NCI-H1930 (cell line): ENCODE data around the gene MAP3K4.

Experiments used
- DNase-seq, 2 experiments: peaks; one replicate each; lab custom pipeline; 2025; lab: John Stamatoyannopoulos, UW

Gene MAP3K4

GRCh38 chr6:161037873-161038228 is 46.3 kb downstream of the MAP3K4 start:
- no peak for DNase-seq

- DNase-seq = no peak
Observed at GRCh38 chr6:161038229-161039031, 46.9 kb downstream of the MAP3K4 start.

GRCh38 chr6:161041274-161041673 is 49.7 kb downstream of the MAP3K4 start:
- no peak for DNase-seq

GRCh38 chr6:161044335-161044734 is 52.8 kb downstream of the MAP3K4 start:
- DNase-seq = no peak

GRCh38 chr6:161048641-161049040 is 57.1 kb downstream of the MAP3K4 start:
- no peak for DNase-seq

DNA sequence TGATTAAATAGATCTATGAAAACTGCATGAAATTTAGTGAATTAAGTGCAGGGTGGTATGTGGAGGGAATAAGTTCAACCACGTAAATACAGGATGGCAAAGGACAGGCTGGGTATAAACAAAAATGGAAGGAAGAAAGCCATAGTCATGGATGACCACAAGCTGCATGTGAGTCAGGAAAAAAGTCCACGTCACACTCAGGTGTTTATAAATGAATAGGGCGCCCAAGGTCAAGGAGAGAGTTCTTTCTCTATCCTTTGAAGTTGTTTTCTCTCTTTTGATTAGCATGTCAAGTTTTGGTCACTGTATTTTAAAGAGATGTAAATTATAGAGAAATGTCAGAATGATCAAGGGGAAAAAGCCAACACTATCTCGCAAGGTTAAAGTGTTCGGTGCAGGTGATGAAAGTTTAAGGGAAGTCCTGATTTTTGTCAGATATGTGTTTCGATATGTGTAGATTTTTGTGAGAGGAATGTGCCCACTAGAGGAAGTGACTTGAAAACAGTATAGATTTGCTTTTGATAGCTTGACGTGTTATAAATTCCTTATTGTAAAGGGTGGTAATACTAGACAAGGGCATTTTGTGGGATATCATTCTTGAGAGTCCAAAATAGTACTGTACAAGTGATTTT is 58.7 kb downstream of the MAP3K4 start:
- no peak for DNase-seq

GRCh38 chr6:161053103-161053502 is 61.5 kb downstream of the MAP3K4 start:
- no peak for DNase-seq

DNA sequence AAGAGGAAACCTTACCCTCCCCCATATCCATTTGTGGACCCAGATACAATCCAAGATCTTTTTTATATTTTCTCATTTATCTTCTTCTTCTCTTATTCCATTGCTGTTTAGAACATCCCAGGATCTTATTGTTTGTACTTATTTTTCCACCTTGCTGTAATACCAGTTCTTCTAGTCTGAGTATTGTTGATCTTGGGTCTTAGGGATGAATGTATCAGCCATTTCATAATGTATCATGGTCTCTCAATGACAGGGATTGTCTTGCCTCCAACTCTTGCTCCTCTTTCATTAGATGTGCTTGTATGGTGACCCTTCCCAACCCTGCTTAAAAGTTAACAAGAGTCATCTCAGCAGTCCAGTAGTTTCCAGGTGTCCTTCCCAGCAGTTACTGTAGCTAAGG is 63.3 kb downstream of the MAP3K4 start:
- DNase-seq = no peak

- no peak for DNase-seq
Observed at GRCh38 chr6:161056451-161056850, 64.9 kb downstream of the MAP3K4 start.

DNA sequence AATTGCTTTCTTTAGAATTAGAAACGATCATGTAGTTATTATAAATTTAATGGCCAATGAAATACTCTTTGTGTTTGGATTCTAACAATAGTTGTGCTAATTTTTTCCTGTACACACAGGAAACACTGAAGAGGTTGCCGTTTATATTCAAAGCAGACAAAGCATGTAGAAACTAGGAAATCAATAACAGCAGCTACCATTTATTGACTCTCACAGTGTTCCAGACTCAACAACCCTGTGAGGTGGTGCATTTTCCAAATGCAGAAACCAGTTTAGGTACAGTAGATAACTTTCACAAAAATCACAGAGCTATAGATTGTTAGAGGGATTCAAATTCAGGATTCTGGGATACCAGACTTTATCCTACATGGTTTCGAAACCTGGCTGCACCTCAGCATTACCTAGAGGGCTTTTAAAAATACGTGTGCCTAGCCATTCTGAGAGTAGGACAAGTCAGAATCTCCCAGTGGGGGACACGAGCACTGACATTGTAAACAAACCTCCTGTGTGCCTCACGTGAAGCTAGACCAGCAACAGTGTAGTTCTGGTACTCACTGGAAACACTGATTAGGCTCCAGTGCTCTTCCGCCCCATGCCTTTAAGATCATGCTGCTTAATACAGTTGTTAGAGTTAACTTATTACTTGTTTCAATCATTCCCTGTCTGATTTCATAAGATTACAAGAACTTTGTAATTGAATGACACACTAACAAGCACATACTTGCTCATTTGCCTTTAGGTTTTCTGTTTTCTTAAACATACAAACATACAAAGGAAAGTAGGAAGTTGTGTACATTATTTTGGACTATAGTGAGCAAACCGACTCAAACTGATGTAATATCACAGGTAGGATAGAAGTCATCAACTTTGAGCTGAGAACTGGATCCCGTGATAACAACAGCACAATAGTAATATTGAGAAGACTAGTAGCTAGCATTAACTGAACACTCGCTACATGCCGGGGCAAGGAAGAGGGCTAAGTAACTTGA is 65.8 kb downstream of the MAP3K4 start:
- DNase-seq = no peak

GRCh38 chr6:161058741-161059140 is 67.2 kb downstream of the MAP3K4 start:
- DNase-seq = no peak

- DNase-seq = no peak
Observed at GRCh38 chr6:161061576-161061975, 70.0 kb downstream of the MAP3K4 start.

GRCh38 chr6:161064915-161065314 is 73.3 kb downstream of the MAP3K4 start:
- no peak for DNase-seq

DNA sequence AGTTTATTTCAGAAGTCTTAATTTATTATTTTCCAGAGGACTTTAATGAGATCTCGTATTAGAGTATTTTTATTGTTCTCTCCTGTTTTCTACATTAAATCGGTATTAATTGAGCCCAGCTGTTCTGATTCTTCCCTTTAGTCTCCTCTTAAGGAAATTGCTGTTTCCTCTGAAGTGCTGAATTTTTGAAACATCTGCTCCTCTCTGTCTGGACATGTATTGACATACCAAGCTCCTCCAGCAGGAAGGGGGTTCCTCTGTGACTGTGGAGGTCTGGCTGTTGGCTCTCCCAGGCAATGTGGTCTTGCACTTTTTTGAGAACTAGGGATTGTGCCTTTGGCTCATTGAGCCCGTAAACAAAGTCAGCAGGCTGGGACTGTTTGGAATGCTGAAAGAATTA is 74.9 kb downstream of the MAP3K4 start:
- DNase-seq = no peak

- peak; percentile 5 to 30 for DNase-seq
Observed at GRCh38 chr6:161067749-161068148, 76.2 kb downstream of the MAP3K4 start.

- no peak for DNase-seq
Observed at GRCh38 chr6:161068321-161068741, 76.8 kb downstream of the MAP3K4 start.

GRCh38 chr6:161073930-161074329 is 82.4 kb downstream of the MAP3K4 start:
- no peak for DNase-seq

- DNase-seq = no peak
Observed at GRCh38 chr6:161074496-161075121, 83.0 kb downstream of the MAP3K4 start.

GRCh38 chr6:161076181-161076677 is 84.7 kb downstream of the MAP3K4 start:
- DNase-seq = no peak

GRCh38 chr6:161079566-161080262 is 88.1 kb downstream of the MAP3K4 start:
- no peak for DNase-seq
